Liver (tissue), 9 donors: ENCODE results near the gene MGP. TPM values are rescaled to one million over a fixed set of nuclear protein-coding genes. Genes with fewer than 3 reads are reported as not detected.

Experiments used
- DNase-seq: peaks from one replicate; pipeline ENCODE4 v3.0.0-alpha.2; 2017; ENCODE audit warnings: low spot score
- H3K27ac ChIP-seq, 2 donors: one replicate each; pipeline ENCODE4 v1.7.0; 2013; ENCODE audit warnings: inconsistent platforms in 2 of 2, low read length in 2 of 2, control low read depth in 1 of 2, low read depth in 1 of 2, mild to moderate bottlenecking in 1 of 2
- H3K27me3 ChIP-seq, 4 donors: one replicate each; pipeline versions ENCODE4 v1.6.1 to v1.7.0; 2013; ENCODE audit warnings: low read length in 3 of 4, inconsistent platforms in 1 of 4, mild to moderate bottlenecking in 1 of 4, moderate library complexity in 1 of 4; ENCODE audit not compliant: control insufficient read depth in 4 of 4, insufficient read depth in 4 of 4
- H3K36me3 ChIP-seq, 4 donors: one replicate each; pipeline versions ENCODE4 v1.6.1 to v1.7.0; 2013; ENCODE audit warnings: low read length in 3 of 4, mild to moderate bottlenecking in 3 of 4, low read depth in 1 of 4, moderate library complexity in 1 of 4; ENCODE audit not compliant: control insufficient read depth in 4 of 4, insufficient read depth in 3 of 4
- H3K4me1 ChIP-seq, 4 donors: one replicate each; pipeline versions ENCODE4 v1.6.1 to v1.7.0; 2013; ENCODE audit warnings: low read length in 3 of 4, mild to moderate bottlenecking in 3 of 4, moderate library complexity in 1 of 4; ENCODE audit not compliant: control insufficient read depth in 4 of 4, insufficient read depth in 4 of 4
- H3K4me3 ChIP-seq, 3 donors: one replicate each; pipeline versions ENCODE4 v1.6.1 to v1.7.0; 2013; ENCODE audit warnings: low read length in 3 of 3, control low read depth in 1 of 3, low read depth in 1 of 3, mild to moderate bottlenecking in 1 of 3
- H3K9ac ChIP-seq, 2 donors: one replicate each; pipeline ENCODE4 v1.7.0; 2013; ENCODE audit warnings: low read length in 2 of 2, mild to moderate bottlenecking in 2 of 2, moderate library complexity in 2 of 2, control low read depth in 1 of 2, low read depth in 1 of 2
- H3K9me3 ChIP-seq, 4 donors: one replicate each; pipeline versions ENCODE4 v1.6.1 to v1.7.0; 2013; ENCODE audit warnings: low read length in 3 of 4; ENCODE audit not compliant: control insufficient read depth in 4 of 4
- CTCF ChIP-seq: fragments of 150-350 bp; IDR thresholded peaks from 2 replicates; pipeline ENCODE4 v1.5.1; 2017; ENCODE audit warnings: improper control_type of control experiment, low read depth, low read length; ENCODE audit not compliant: missing input control
- EGR1 ChIP-seq, 2 donors: IDR thresholded peaks; 2 replicates each; pipeline ENCODE4 v1.6.1; 2016 to 2018; ENCODE audit warnings: antibody characterized with exemption in 2 of 2, low read depth in 2 of 2
- FOXA1 ChIP-seq: IDR thresholded peaks from 2 replicates; pipeline ENCODE4 v1.6.1; 2016; ENCODE audit warnings: antibody characterized with exemption
- GABPA ChIP-seq, 2 donors: IDR thresholded peaks in 1 of 2; conservative IDR thresholded peaks in 1 of 2; 2 replicates each; pipeline ENCODE4 v1.6.1; 2016; ENCODE audit warnings: antibody characterized with exemption in 2 of 2, mild to moderate bottlenecking in 1 of 2, moderate library complexity in 1 of 2
- HNF4A ChIP-seq, 2 donors: conservative IDR thresholded peaks; 2 replicates each; pipeline ENCODE4 v1.6.1; 2016; ENCODE audit warnings: antibody characterized with exemption in 2 of 2, mild to moderate bottlenecking in 2 of 2
- HNF4G ChIP-seq: IDR thresholded peaks from 2 replicates; pipeline ENCODE4 v1.6.1; 2016; ENCODE audit warnings: antibody characterized with exemption
- JUND ChIP-seq, 2 donors: IDR thresholded peaks; 2 replicates each; pipeline ENCODE4 v1.6.1; 2016; ENCODE audit warnings: antibody characterized with exemption in 2 of 2
- NR2F2 ChIP-seq: IDR thresholded peaks from 2 replicates; pipeline ENCODE4 v1.6.1; 2016; ENCODE audit warnings: antibody characterized with exemption
- RAD21 ChIP-seq, 2 donors: IDR thresholded peaks; 2 replicates each; pipeline ENCODE4 v1.6.1; 2016; ENCODE audit warnings: antibody characterized with exemption in 2 of 2, mild to moderate bottlenecking in 2 of 2
- REST ChIP-seq: IDR thresholded peaks from 2 replicates; pipeline ENCODE4 v1.6.1; 2016; ENCODE audit warnings: antibody characterized with exemption, mild to moderate bottlenecking
- SP1 ChIP-seq: IDR thresholded peaks from 2 replicates; pipeline ENCODE4 v1.6.1; 2018; ENCODE audit warnings: antibody characterized with exemption, mild to moderate bottlenecking
- YY1 ChIP-seq: IDR thresholded peaks from 2 replicates; pipeline ENCODE4 v1.6.1; 2016; ENCODE audit warnings: antibody characterized with exemption, mild to moderate bottlenecking
- ZBTB33 ChIP-seq: IDR thresholded peaks from 2 replicates; pipeline ENCODE4 v1.6.1; 2016; ENCODE audit warnings: antibody characterized with exemption
- WGBS: extraction: QIAGEN DNeasy Blood & Tissue Kit; methylation state at CpG from one replicate; pipeline ENCODE4 v1.1.7; 2013; 5-methylcytosine and 5-hydroxymethylcytosine counted together
- polyA plus RNA-seq, 2 donors: library from polyadenylated mRNA; stranded (reverse) in 1 of 2; unstranded in 1 of 2; fragments of 200-250 nt in 1 of 2; fragments of >200 nt in 1 of 2; fragmentation: Nextera tagmentation in 1 of 2; extraction: Ambion mirVana in 1 of 2; gene quantifications; one replicate each; pipeline versions ENCODE4 v1.2.1 to v1.2.3, GENCODE V29; 2013 to 2015
- total RNA-seq, 2 donors: library from RNA; depleted of rRNA; stranded (reverse); fragments of >200 nt; gene quantifications; one replicate each; pipeline ENCODE4 v1.2.3, GENCODE V29; 2014
- TF ChIP-seq, protein P1 (sequence below): IDR thresholded peaks from 2 replicates; pipeline ENCODE4 v1.6.1; 2016; ENCODE audit warnings: antibody characterized with exemption
- donor health status: healthy.
- donor health status: healthy.
- donor health status: healthy.
- donor health status: healthy.
- donor health status: healthy.

Gene MGP
- total and polyA plus RNA-seq, 4 donors: 0.98 to 20.7 (median 11.0) TPM

- no peak overlapping the region for H3K27ac ChIP-seq
- no peak overlapping the region for H3K9ac ChIP-seq
- TF ChIP-seq EGR1 (IDR thresholded peaks at IDR 0.05; ENCODE audit: low read depth in 2 of 2) (no peak), REST (no peak), GABPA (IDR thresholded peaks at IDR 0.05 in 1 of 2, conservative IDR thresholded peaks at IDR 0.05 in 1 of 2) (no peak), SP1 (no peak), CTCF (no peak), HNF4G (no peak), YY1 (no peak), ZBTB33 (no peak), JUND (IDR thresholded peaks at IDR 0.05) (no peak), RAD21 (IDR thresholded peaks at IDR 0.05) (no peak), HNF4A (conservative IDR thresholded peaks at IDR 0.05) (no peak), FOXA1 (no peak), NR2F2 (no peak)
- TF ChIP-seq, protein P1, sequence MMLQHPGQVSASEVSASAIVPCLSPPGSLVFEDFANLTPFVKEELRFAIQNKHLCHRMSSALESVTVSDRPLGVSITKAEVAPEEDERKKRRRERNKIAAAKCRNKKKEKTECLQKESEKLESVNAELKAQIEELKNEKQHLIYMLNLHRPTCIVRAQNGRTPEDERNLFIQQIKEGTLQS: no peak
- H3K4me1 ChIP-seq: no peaks in the 10 kb centered on the region
- no peaks in the 10 kb centered on the region for H3K36me3 ChIP-seq
- H3K27me3 ChIP-seq: no peaks in the 10 kb centered on the region
- WGBS: 81% methylated on average over 1 of the region's 1 CpG
- no peak overlapping the region for H3K4me3 ChIP-seq
- H3K9me3 ChIP-seq: peaks cover 0 to 4% (median under 1%) of the 10 kb centered on the region in 4 donors
- DNase-seq: no peak
Measured at GRCh38 chr12:14858513-14858912, 27.1 kb downstream of the MGP start.

DNA sequence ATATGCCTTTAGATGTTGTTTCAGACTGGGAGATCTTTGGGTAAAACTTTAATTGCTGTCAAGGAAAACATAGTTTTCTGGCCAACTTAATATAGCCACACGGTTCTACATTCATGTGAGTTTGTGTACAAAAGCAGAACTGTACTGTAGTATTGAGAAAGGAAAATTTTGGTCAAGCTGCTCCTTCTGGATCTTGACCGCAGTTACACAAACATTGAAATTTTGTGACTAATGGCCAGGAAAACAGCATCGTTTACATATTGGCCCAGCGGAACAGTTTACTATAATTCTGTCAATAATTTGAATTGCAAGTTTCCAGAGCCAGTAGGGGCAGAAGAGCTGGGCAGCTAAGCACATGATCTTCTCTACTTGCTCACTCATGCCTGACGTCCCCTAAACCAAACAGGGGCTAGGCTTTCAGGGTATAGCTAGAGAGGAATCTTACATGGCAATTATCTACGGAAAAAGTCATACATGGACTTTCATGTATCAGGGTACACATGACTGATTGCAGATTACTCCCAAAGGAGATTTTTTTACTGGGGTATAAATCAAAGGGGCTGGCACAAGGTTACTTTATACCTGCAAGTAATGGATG lies 31.0 kb downstream of the MGP start:
- H3K9ac ChIP-seq: no peak overlapping the region
- H3K4me1 ChIP-seq: no peaks in the 10 kb centered on the region
- H3K27me3 ChIP-seq: no peaks in the 10 kb centered on the region
- DNase-seq: no peak
- H3K4me3 ChIP-seq: no peak overlapping the region
- WGBS: 39% methylated on average over 6 of the region's 6 CpGs
- no peak for TF ChIP-seq HNF4G
- no peaks in the 10 kb centered on the region for H3K36me3 ChIP-seq
- no peak overlapping the region for H3K27ac ChIP-seq
- H3K9me3 ChIP-seq: no peaks in the 10 kb centered on the region
